IPS-NIHi7 (cell line): ENCODE measurements around the gene MLST8.

Experiments
- DNase-seq: peaks from one replicate; pipeline ENCODE4 v3.0.0; 2012; ENCODE audit warnings: mixed read lengths; ENCODE audit errors: extremely low spot score

Gene MLST8

GRCh38 chr16:2173366-2173765 lies 31.9 kb upstream of the MLST8 start:
- no peak for DNase-seq

- DNase-seq, result no peak
These were observed 31.3 kb upstream of the MLST8 start for GRCh38 chr16:2173916-2174315.

GRCh38 chr16:2174396-2175131 lies 30.7 kb upstream of the MLST8 start:
- DNase-seq, result no peak

- no peak for DNase-seq
These were observed 29.8 kb upstream of the MLST8 start for GRCh38 chr16:2175454-2175853.

GRCh38 chr16:2176047-2176446 lies 29.2 kb upstream of the MLST8 start:
- DNase-seq, result no peak

- no peak for DNase-seq
These were observed 28.2 kb upstream of the MLST8 start for GRCh38 chr16:2177101-2177500.

- DNase-seq, result no peak
These were observed 27.7 kb upstream of the MLST8 start for GRCh38 chr16:2177561-2177960.

GRCh38 chr16:2178321-2179106 lies 26.7 kb upstream of the MLST8 start:
- peak; percentile 94 for DNase-seq

GRCh38 chr16:2179107-2179501 lies 26.1 kb upstream of the MLST8 start:
- DNase-seq, result no peak

GRCh38 chr16:2179576-2179975 lies 25.7 kb upstream of the MLST8 start:
- no peak for DNase-seq

- DNase-seq, result no peak
These were observed 24.8 kb upstream of the MLST8 start for GRCh38 chr16:2180461-2180860.

- peak; percentile 57 for DNase-seq
These were observed 24.0 kb upstream of the MLST8 start for GRCh38 chr16:2180962-2181923.

GRCh38 chr16:2181952-2182351 lies 23.3 kb upstream of the MLST8 start:
- DNase-seq, result no peak

GRCh38 chr16:2183671-2184070 lies 21.6 kb upstream of the MLST8 start:
- no peak for DNase-seq

GRCh38 chr16:2184346-2184745 lies 20.9 kb upstream of the MLST8 start:
- no peak for DNase-seq

GRCh38 chr16:2184962-2185361 lies 20.3 kb upstream of the MLST8 start:
- no peak for DNase-seq

GRCh38 chr16:2186064-2186463 lies 19.2 kb upstream of the MLST8 start:
- no peak for DNase-seq

- no peak for DNase-seq
These were observed 18.7 kb upstream of the MLST8 start for GRCh38 chr16:2186505-2186904.

GRCh38 chr16:2187212-2187611 lies 18.0 kb upstream of the MLST8 start:
- no peak for DNase-seq

GRCh38 chr16:2188395-2188794 lies 16.9 kb upstream of the MLST8 start:
- no peak for DNase-seq

- no peak for DNase-seq
These were observed 15.9 kb upstream of the MLST8 start for GRCh38 chr16:2189252-2189893.
